GM19193 (cell line): Measurements from ENCODE around the gene BPIFB2.

Experiments
- POLR2A ChIP-seq: IDR thresholded peaks from 4 replicates; pipeline ENCODE4 v1.6.1; 2011; ENCODE audit not compliant: insufficient read depth, insufficient read length; ENCODE audit errors: extremely low read depth

The BPIFB2 gene, protein sequence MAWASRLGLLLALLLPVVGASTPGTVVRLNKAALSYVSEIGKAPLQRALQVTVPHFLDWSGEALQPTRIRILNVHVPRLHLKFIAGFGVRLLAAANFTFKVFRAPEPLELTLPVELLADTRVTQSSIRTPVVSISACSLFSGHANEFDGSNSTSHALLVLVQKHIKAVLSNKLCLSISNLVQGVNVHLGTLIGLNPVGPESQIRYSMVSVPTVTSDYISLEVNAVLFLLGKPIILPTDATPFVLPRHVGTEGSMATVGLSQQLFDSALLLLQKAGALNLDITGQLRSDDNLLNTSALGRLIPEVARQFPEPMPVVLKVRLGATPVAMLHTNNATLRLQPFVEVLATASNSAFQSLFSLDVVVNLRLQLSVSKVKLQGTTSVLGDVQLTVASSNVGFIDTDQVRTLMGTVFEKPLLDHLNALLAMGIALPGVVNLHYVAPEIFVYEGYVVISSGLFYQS

DNA sequence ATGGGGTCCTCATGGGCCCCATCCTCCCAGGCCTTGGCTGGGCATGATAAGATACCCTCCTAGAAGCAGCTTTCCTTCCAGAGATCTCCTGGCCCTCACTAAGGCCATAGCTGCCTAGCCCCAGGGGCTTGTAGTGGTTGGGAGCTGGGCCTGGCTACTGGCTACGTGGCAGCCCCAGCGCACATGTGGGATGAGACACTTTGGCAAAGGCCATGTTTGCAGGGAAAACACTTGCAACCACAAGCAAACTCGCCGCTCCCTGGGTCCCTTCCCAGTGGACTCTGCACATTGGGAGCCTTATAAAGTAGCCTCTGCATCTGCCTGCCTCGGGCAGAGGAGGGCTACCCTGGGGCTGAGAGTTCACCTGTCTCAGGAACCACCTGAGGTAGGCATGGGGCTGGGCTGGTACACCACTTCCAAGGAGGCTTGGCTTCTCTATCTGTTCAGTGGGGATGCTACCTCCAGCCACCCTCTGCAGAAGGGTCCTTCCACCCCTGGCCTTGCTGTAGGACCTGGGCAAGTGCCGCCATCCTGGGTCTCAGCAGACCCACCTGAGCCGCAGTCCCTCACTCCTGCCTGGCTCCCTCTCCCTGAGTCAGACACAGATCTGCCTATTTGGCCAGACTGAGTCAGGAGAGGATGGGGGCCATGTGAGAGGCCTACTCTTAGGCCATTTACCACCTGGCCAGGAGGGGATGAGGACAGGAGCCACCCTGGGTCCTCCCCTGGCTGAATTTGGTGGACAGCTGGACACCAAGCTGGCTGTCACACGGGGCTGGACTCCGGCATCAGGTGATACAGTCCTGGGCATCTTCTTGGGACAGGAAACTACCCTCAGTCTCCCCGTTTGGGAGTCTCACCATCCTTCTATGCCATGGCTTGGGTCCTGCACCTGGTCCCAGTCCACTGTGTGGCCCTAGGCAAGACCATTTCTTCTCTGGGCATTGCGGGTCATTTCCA, at the start of gene BPIFB2:
TSS of gene BPIFB2 (plus strand) at position 329 of the 960 bp plus-strand sequence. CDS start 871 bp downstream, outside the sequence.
- no peak for TF ChIP-seq POLR2A

DNA sequence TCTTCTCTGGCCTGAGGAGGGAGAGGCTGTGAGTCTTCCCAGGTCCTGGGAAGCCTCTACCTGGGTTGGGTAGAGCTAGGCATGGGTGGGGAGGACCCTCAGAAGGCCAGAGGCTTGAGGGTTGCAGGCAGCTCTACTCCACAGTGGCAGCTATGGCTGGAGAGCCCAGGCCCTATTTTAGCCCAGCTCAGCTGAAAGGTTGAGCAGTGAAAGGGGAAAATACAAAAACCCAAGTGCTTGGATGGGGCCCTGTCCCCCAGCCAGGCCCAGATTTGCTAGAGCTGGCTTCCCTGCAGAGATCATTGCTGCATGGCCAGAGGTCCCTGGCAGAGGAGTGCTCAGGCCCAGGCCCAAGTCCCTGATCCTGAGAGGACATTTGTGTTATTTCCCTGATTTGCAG, 48.9 kb upstream of the BPIFB2 start:
- TF ChIP-seq POLR2A, result no peak

DNA sequence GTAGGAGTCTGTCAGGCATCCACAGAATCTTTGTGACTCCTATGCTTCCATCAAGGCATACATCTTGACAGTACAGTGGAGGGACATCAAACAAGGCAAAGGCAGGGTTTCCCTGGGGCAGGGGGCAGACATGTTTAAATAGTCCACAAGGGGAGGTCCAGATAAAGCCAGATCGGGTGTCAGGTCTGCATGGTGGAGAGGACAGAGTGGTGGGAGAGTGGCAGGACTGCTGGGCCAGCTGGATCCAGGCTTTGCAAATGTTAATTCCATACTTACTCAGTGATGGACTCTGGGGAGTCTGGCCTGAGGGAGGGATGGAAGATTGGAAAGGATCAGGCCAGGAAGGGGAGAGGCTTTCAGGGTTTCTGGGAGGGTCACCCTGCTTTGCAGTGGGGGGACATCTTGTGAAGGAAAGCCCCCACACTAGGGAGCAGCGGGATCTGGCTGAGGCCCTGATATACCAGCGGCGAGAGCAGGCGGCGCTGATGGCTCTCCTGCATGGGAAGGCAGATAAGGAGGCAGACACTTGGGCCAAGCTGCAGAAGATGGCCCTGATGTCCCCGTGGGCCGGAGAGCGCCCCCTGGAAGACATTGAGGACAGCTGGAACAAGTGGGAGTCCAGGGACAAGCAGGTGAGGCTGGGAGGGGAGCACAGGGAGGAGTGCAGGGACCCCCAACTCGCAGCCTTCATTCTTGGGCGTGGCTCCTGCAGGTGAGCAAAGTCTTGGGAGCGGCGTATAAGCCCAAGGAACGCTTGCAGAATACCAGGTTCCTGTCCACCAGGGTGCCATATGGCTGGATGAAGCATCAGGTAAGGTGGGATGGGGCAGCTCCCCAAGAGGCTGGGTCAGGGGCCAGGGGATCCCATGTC, 47.9 kb upstream of the BPIFB2 start:
- no peak for TF ChIP-seq POLR2A

DNA sequence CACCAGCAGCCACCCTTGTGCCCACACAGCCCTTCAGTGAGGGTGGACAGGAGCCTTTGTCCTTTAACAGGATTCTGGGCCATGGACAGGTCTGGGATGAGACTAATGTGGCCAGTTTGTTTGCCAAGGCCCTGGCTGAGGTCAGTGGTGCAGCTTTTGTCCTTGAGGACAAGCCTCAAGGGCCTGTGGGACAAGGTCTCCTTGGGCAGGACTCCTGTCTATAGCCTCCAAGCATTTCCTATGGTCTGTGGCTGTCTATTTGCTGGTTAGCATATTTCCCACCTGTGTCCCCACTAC, 47.3 kb upstream of the BPIFB2 start:
- TF ChIP-seq POLR2A, result no peak

DNA sequence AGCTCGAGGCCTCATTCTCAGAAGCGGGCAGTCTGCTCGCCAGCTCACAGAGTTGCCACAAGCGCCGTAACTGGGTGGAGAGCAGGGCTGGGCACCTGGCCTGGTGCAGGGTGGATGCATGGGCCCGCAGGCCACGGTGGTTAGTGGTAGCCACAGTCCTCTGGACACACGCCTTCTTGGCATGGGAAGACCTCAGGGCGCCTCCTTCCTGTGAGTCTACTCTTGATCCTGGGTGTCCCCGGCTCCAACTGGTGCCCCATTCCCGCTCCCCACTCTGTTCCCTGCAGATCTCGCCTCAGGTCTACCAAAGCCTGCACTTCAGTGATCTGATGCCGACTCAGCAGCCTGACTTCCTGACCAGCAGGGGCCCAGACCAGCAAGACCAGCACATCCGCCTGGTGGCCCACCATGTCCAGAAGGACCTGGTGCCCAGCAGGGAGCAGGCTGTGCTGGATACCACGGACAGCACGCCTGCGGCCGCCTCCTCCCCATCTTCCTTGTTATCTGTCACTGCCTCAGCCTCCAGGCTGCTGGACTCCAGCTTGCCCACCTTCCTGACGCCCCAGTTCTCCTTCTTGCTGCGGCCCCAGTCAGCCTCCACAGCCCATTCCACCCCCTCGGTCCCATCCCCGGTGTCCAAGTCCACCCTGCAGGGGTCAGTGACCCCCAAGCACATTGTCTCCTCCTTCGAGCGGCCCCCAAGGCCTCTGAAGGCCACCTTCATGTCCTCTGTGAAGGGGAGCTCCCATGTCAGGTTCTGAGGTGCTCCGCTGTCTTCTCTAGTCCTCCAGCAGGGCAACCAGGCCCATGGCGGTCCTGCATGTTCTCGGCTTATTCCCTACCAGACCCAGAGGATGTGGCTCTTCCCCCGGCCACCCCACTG, 46.4 kb upstream of the BPIFB2 start:
- no peak for TF ChIP-seq POLR2A

DNA sequence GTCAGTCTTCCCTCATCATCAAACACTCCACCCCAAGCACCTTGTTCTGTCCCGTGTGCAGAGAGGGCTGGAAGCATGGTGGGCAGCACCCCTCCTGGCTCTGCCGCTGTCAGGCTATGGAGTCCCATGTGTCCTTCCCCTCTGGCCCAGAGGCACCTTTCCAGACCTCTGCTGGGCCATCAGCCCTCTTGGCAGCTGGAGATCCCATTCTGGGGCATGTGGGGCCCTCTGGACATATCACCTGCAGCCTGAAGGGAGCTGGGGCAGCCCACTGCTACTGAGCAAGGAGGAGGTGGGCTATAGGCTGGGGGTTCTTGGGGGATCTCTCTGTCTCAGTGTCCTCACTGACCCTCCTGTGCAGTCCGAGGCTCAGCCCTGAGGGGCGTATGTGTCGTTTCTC, 45.5 kb upstream of the BPIFB2 start:
- no peak for TF ChIP-seq POLR2A

DNA sequence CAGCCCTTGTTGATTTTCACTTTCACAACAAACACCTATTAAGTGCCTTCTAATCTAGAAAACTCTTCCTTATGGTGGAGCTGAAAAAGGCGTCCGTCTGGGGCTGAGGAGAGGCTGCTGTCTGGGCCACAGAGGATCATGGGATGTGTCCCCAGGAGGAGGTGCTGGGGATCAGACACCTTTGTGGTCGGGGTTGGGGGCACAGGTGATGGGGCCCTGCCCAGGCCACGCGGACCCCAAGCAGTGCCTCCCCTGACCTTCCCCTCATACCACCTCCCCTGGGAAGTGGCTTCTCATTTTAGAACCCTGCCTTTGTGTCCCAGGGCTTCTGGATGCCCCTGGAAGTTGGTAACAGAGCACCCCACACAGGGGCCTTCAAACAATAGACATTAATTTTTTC, 44.3 kb upstream of the BPIFB2 start:
- no peak for TF ChIP-seq POLR2A

DNA sequence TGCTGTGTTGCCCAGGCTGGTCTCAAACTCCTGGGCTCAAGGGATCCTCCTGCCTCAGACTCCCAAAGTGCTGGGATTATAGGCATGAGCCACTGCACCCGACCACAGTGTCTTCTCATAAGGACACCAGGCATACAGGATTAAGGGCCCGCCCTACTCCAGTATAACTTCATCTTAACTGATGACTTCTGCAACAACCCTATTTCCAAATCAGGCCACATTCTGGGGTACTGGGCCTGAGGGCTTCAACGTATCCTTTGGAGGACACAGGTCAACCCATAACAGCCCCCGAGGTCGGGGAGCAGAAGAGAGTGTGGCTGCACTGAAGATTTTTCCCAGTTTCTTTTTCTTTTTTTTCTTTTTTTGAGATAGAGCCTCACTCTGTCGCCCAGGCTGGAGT, 42.9 kb upstream of the BPIFB2 start:
- TF ChIP-seq POLR2A, result no peak

DNA sequence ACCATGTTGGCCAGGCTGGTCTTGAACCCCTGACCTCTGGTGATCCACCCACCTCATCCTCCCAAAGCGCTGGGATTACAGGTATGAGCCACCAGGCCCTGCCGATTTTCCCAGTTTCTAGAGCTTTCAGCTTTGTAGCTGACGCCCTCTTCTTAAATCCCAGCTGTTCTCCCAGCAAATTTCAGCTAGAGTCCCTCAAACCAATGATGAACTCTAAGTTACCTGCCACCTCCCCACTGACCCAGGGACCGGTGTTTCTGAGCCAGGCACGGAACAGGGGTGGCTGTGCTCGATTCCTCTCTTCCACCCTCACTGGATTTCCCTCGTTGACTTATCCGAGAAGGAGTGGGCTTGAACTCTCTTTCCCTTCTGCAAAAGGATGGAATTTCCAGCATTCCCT, 42.4 kb upstream of the BPIFB2 start:
- TF ChIP-seq POLR2A, result no peak

DNA sequence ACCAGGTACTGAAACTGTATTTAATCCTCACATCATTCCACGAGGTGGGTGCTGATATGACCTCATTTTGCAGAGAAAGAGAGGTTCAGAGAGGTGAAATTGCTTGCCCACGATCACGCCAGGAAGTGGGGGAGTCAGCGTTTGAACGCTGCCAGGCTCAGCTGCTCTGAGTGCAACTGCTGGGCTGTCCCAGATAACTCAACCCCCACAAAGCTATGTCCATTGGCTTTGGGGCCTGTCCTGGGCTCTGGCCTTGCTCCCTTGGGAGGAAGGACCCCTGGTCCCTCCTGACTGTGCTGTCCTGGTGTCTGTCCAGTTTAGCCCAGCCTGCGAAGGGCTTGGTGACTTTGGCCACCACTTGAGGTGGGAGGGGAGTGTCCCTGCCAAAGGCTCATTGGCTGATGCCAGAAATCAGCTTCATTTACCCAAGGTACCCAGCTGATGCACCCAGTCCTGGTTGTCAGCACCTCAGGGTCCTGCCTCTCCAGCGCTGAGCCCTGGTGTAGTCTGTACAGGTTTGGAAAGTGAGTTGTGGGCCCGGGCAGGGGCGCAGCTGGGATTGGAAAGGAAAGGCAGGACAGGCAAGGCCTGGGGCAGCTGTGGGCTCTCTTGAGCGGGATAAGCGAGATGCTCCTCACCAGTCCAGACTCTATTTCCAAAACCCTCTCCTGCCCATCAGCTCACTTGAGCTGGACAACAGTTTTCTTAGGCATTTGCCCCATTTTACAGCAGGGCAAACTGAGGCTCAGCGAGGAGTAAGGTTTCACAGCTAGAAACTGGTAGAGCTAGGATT, 41.7 kb upstream of the BPIFB2 start:
- no peak for TF ChIP-seq POLR2A

DNA sequence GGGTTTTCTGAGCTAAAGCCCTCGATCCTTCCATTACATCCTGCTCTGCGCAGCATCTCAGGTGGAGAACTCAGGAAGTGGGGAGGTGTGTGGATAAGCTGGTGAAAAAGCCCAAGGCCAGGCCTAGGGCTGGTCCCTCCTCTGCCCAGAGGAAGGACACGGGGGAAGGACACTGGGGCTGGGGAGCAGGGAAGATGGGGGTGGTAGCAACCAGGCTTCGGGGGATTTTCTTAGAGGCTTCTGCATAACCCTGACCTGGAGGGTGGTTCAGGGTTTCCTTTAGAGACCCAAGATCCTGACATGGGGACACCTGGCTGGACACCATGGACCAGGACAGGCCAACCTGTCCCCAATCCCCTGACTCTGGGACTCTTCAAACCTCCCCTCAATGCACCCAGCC, 41.1 kb upstream of the BPIFB2 start:
- TF ChIP-seq POLR2A, result no peak

DNA sequence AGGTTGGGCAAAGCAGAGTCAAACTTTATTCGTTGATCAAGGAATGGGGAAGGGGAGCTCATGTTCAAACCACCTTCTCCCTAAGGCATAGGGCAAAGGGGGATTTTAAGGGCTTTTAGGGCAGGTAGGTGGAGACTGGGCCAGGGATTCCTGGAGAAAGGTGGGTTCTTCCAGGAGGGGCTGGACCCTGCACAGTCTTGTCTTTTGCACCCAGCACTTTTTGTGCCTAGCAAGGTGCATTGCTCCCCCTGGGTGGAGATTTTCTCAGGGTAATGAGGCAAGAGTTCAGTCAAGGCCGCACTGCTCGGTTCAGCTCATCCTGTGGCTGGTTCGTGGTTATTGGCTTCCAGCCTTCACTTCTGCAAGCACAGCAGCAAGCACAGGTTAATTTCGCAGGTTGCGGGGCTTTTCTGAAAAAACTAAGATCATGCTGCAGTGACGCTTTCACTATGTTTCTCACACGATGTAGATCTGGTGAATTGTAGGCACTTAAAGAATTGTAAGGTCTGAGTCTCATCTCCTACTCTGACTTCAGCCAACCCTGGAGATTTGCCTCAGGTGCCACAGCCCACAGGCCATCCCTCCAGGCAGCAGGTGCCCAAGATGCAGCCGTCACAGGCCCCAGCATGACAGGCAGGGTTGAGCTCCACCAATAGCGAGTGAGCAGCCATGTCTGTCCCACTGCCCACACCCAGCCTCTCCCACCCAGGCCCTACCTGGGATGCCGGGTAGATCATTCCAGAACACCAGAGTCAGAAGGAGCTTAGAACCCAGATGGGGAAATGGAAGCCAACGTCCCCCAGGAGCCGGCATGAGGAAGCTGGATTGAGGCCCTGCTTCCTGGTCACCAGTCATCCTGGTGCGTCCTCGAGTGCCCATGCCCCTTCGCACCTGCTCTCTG, 40.4 kb upstream of the BPIFB2 start:
- TF ChIP-seq POLR2A, result no peak
